Vagina (tissue), 2 donors: ENCODE data around the gene NDUFB4.
"Not testable (repeated sequence)": the region's sequence is repeated elsewhere in the genome, so short reads cannot be mapped to it uniquely, and the experiment has no call there.

Experiments
- POLR2A ChIP-seq, 2 donors: fragments of 450-650 bp; IDR thresholded peaks; one replicate each; pipeline ENCODE4 v1.6.1; 2017; ENCODE audit warnings: antibody characterized with exemption in 2 of 2, mild to moderate bottlenecking in 2 of 2, moderate library complexity in 2 of 2
- POLR2AphosphoS5 ChIP-seq, 2 donors: sonication (generic); formaldehyde crosslinking; IDR thresholded peaks; one replicate each; pipeline ENCODE4 v1.9.0; 2017; ENCODE audit warnings: antibody characterized with exemption in 2 of 2, mild to moderate bottlenecking in 2 of 2, low read depth in 1 of 2; ENCODE audit not compliant: insufficient read depth in 1 of 2
- TF ChIP-seq, protein P1 (sequence below), 3 experiments: fragments of 450-650 bp in 2 of 3; fragments of 200-600 bp in 1 of 3; sonication (generic) in 1 of 3; IDR thresholded peaks; one replicate each; pipeline ENCODE4 v1.5.1; 2017 to 2019; ENCODE audit warnings: antibody characterized with exemption in 3 of 3, mild to moderate bottlenecking in 2 of 3, moderate library complexity in 2 of 3

DNA sequence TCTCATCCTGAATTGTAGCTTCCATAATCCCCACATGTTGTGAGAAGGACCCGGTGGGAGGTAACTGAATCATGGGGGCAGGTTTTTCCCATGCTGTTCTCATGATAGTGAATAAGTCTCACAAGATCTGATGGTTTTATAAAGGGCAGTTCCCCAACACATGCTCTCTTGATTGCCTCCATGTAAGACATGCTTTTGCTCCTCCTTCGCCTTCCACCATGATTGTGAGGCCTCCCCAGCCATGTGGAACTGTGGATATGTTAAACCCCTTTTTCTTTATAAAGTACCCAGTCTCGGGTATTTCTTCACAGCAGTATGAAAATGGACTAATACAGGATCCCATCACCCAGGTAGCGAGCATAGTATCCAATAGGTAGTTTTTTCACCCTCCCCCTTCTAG, 42.7 kb downstream of the NDUFB4 start:
- TF ChIP-seq POLR2AphosphoS5 (IDR thresholded peaks at IDR 0.05; ENCODE audit: insufficient read depth in 1 of 2, low read depth in 1 of 2); POLR2A (IDR thresholded peaks at IDR 0.05): not testable (repeated sequence)
- TF ChIP-seq, protein P1, sequence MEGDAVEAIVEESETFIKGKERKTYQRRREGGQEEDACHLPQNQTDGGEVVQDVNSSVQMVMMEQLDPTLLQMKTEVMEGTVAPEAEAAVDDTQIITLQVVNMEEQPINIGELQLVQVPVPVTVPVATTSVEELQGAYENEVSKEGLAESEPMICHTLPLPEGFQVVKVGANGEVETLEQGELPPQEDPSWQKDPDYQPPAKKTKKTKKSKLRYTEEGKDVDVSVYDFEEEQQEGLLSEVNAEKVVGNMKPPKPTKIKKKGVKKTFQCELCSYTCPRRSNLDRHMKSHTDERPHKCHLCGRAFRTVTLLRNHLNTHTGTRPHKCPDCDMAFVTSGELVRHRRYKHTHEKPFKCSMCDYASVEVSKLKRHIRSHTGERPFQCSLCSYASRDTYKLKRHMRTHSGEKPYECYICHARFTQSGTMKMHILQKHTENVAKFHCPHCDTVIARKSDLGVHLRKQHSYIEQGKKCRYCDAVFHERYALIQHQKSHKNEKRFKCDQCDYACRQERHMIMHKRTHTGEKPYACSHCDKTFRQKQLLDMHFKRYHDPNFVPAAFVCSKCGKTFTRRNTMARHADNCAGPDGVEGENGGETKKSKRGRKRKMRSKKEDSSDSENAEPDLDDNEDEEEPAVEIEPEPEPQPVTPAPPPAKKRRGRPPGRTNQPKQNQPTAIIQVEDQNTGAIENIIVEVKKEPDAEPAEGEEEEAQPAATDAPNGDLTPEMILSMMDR (IDR thresholded peaks at IDR 0.05) = not testable (repeated sequence)
